Stimulated activated CD4-positive, alpha-beta T cell treated with anti-CD3 and anti-CD28 coated beads, Interleukin-4, amount 100 ng/mL, for 4 hours (primary cell): Measurements from ENCODE around the gene TMEM203.
A peak's percentile ranks its signal among the peaks of the same experiment; 100 is the strongest.

ENCODE experiments used
- DNase-seq, 2 experiments: peaks; one replicate each; pipeline ENCODE4 v3.0.0-alpha.2; 2020

TMEM203 gene

GRCh38 chr9:137193771-137194170 lies 11.7 kb downstream of the TMEM203 start:
- no peak for DNase-seq

GRCh38 chr9:137192859-137193258 lies 12.6 kb downstream of the TMEM203 start:
- no peak for DNase-seq

GRCh38 chr9:137192448-137192780 lies 13.0 kb downstream of the TMEM203 start:
- no peak for DNase-seq

- DNase-seq, result no peak
These were observed 13.6 kb downstream of the TMEM203 start for GRCh38 chr9:137191691-137192447.

- no peak for DNase-seq
These were observed 14.2 kb downstream of the TMEM203 start for GRCh38 chr9:137191245-137191644.

- DNase-seq, result no peak
These were observed 15.1 kb downstream of the TMEM203 start for GRCh38 chr9:137190315-137190856.

GRCh38 chr9:137189297-137190295 lies 15.9 kb downstream of the TMEM203 start:
- DNase-seq, result no peak

- DNase-seq, result peak; percentile 87 to 95
These were observed 16.8 kb downstream of the TMEM203 start, which contains the start of the genes ANAPC2 and SSNA1 for GRCh38 chr9:137188490-137189296. Gene ANAPC2, minus strand, starts transcription at chr9:137188560. Its CDS starts 28 bp downstream, at chr9:137188532. Gene SSNA1, plus strand, starts transcription at chr9:137188676. Its CDS starts 51 bp downstream, at chr9:137188727.

- DNase-seq, result no peak
These were observed 17.4 kb downstream of the TMEM203 start for GRCh38 chr9:137188086-137188489.

GRCh38 chr9:137187386-137187785 lies 18.1 kb downstream of the TMEM203 start:
- DNase-seq, result no peak

- DNase-seq, result no peak
These were observed 19.1 kb downstream of the TMEM203 start for GRCh38 chr9:137186385-137186784.

- no peak for DNase-seq
These were observed 19.5 kb downstream of the TMEM203 start for GRCh38 chr9:137185921-137186320.

- no peak for DNase-seq
These were observed 20.4 kb downstream of the TMEM203 start for GRCh38 chr9:137184881-137185660.

GRCh38 chr9:137183980-137184595 lies 21.4 kb downstream of the TMEM203 start:
- no peak for DNase-seq

GRCh38 chr9:137182836-137183235 lies 22.6 kb downstream of the TMEM203 start:
- no peak for DNase-seq

GRCh38 chr9:137181680-137182079 lies 23.8 kb downstream of the TMEM203 start:
- DNase-seq, result no peak

GRCh38 chr9:137180491-137180890 lies 25.0 kb downstream of the TMEM203 start:
- no peak for DNase-seq

- no peak for DNase-seq
These were observed 25.7 kb downstream of the TMEM203 start for GRCh38 chr9:137179761-137180160.

GRCh38 chr9:137178939-137179630 lies 26.4 kb downstream of the TMEM203 start:
- DNase-seq, result no peak

- no peak for DNase-seq
These were observed 27.1 kb downstream of the TMEM203 start for GRCh38 chr9:137178201-137178938.
